K562 (cell line): Measurements from ENCODE around the gene DOCK8. TPM values are rescaled to one million over a fixed set of nuclear protein-coding genes. Genes with fewer than 3 reads are reported as not detected.
"Not testable (repeated sequence)": the region's sequence is repeated elsewhere in the genome, so short reads cannot be mapped to it uniquely, and the experiment has no call there.

Source experiments
- ATAC-seq: fragments of 200-7000 bp; cut with Tn5 transposase; 3 replicates; pipeline ENCODE4 v1.9.1; 2020; ENCODE audit warnings: moderate library complexity
- BruUV-seq: library from RNA; stranded (reverse); fragments of 400-500 nt; replicated peaks from 2 replicates; lab custom pipeline; 2021; lab: Mats Ljungman, UMichigan
- CTCF ChIA-PET: fragments of 300-600 bp; formaldehyde crosslinking; extraction: SDS; loops from one replicate; lab custom pipeline; 2021; ENCODE audit warnings: low intra/inter-chr PET ratio; lab: Yijun Ruan, JAX
- POLR2A ChIA-PET: fragments of 300-600, 350-650 bp; sonication (Branson Sonifier 250); formaldehyde crosslinking; extraction: SDS; loops from one replicate; lab custom pipeline; 2021; ENCODE audit warnings: antibody characterized with exemption, inconsistent platforms; lab: Yijun Ruan, JAX
- DNase-seq, 4 experiments: peaks; one replicate each; pipeline versions ENCODE4 v3.0.0 to v3.0.0-alpha.2; 2011 to 2018; ENCODE audit warnings: low spot score in 3 of 4, mixed read lengths in 3 of 4; ENCODE audit errors: extremely low read depth in 1 of 4
- FAIRE-seq: peaks from 2 replicates; lab custom pipeline; 2011; peaks lifted over from hg19 to GRCh38; lab: Jason Lieb, UNC
- H2AFZ ChIP-seq: 2 replicates; pipeline ENCODE4 v1.6.0; 2011; ENCODE audit warnings: low read depth, low read length, control low read depth, inconsistent platforms
- H3K27ac ChIP-seq: fragments of 200-600 bp; 3 replicates; pipeline ENCODE4 v1.8.0; 2011; ENCODE audit warnings: low read depth, mild to moderate bottlenecking, control low read depth, inconsistent platforms, low read length, moderate library complexity, mixed read lengths; ENCODE audit errors: extremely low read depth
- H3K27me3 ChIP-seq, 2 experiments: fragments of 300-600 bp in 1 of 2; 2 replicates in 1 of 2; 3 replicates in 1 of 2; pipeline versions ENCODE4 v1.6.0 to v1.8.0; 2011; ENCODE audit warnings: inconsistent platforms in 2 of 2, low read length in 2 of 2, mild to moderate bottlenecking in 1 of 2, mixed read lengths in 1 of 2, moderate library complexity in 1 of 2; ENCODE audit not compliant: control insufficient read depth in 2 of 2, insufficient read depth in 2 of 2
- H3K36me3 ChIP-seq: fragments of 300-600 bp; 3 replicates; pipeline ENCODE4 v1.8.0; 2011; ENCODE audit warnings: mild to moderate bottlenecking, low read length, inconsistent platforms; ENCODE audit not compliant: control insufficient read depth, insufficient read depth
- H3K4me1 ChIP-seq, 2 experiments: fragments of 200-600 bp in 1 of 2; replicated peaks in 1 of 2; 2 replicates in 1 of 2; 3 replicates in 1 of 2; pipeline versions ENCODE4 v1.5.1 to v1.8.0; 2011; ENCODE audit warnings: inconsistent platforms in 2 of 2, low read length in 2 of 2, mild to moderate bottlenecking in 1 of 2, mixed read lengths in 1 of 2, moderate library complexity in 1 of 2; ENCODE audit not compliant: control insufficient read depth in 2 of 2, insufficient read depth in 2 of 2
- H3K4me2 ChIP-seq: 2 replicates; pipeline ENCODE4 v1.6.1; 2011; ENCODE audit warnings: low read length, control low read depth, inconsistent platforms, mixed read lengths; ENCODE audit not compliant: insufficient read depth
- H3K4me3 ChIP-seq: fragments of 200-600 bp; sonication (generic), shearing (Covaris generic); 2 replicates; pipeline ENCODE4 v1.5.1; 2016; ENCODE audit warnings: control low read depth, inconsistent platforms
- H3K79me2 ChIP-seq: fragments of 200-600 bp; 3 replicates; pipeline ENCODE4 v1.8.0; 2011; ENCODE audit warnings: low read length, inconsistent platforms; ENCODE audit not compliant: control insufficient read depth, insufficient read depth
- H3K9ac ChIP-seq, 2 experiments: 2 replicates each; pipeline versions ENCODE4 v1.6.0 to v1.6.1; 2011; ENCODE audit warnings: low read depth in 2 of 2, low read length in 2 of 2, control low read depth in 1 of 2, inconsistent platforms in 1 of 2, mild to moderate bottlenecking in 1 of 2, mixed read lengths in 1 of 2; ENCODE audit not compliant: insufficient read depth in 1 of 2
- H3K9me1 ChIP-seq: one replicate; pipeline ENCODE4 v1.6.0; 2011; ENCODE audit warnings: inconsistent platforms, mild to moderate bottlenecking, low read length, moderate library complexity; ENCODE audit not compliant: control insufficient read depth, insufficient read depth
- H3K9me3 ChIP-seq: replicated peaks from 2 replicates; pipeline ENCODE4 v1.5.1; 2011; ENCODE audit warnings: low read depth, low read length, inconsistent platforms; ENCODE audit not compliant: control insufficient read depth, insufficient read depth
- H4K20me1 ChIP-seq: replicated peaks from 2 replicates; pipeline ENCODE4 v1.6.1; 2011; ENCODE audit warnings: low read length, inconsistent platforms, mixed read lengths; ENCODE audit not compliant: control insufficient read depth, insufficient read depth
- WGBS: fragments of 100-300 bp; shearing (Covaris generic); methylation state at CpG from one replicate; pipeline ENCODE4 v1.1.6; 2016; ENCODE audit warnings: low coverage, mixed read lengths; ENCODE audit not compliant: insufficient coverage; ENCODE audit errors: missing lambda C conversion rate; 5-methylcytosine and 5-hydroxymethylcytosine counted together
- in situ Hi-C: fragments of 300-500 bp; cut with MboI; formaldehyde crosslinking; loops from 4 replicates; pipeline ENCODE4 v1.15.0; 2018; ENCODE audit warnings: inconsistent platforms, mixed read lengths
- intact Hi-C: fragments of 100-400 bp; cut with micrococcal nuclease; formaldehyde crosslinking; loops from 2 replicates; pipeline ENCODE4 v1.14.2; 2022
- polyA plus RNA-seq, 8 experiments: library from polyadenylated mRNA; depleted of rRNA in 4 of 8; stranded (reverse) in 5 of 8; unstranded in 3 of 8; fragments of >200 nt; fragmentation: Nextera tagmentation in 2 of 8; fragmentation: Illumina TruSeq in 1 of 8; extraction: Ambion mirVana in 2 of 8; extraction: Trizol in 1 of 8; gene quantifications; 2 replicates each; pipeline versions ENCODE4 v1.2.1 to v1.2.3, GENCODE V29; 2011 to 2014; ENCODE audit warnings: inconsistent platforms in 1 of 8, missing spikeins in 1 of 8
- total RNA-seq, 7 experiments: library from RNA; depleted of rRNA in 6 of 7; stranded (reverse); fragments of >200 nt in 6 of 7; fragmentation: Illumina TruSeq in 2 of 7; extraction: Trizol in 2 of 7; gene quantifications; 2 replicates each; pipeline versions ENCODE4 v1.2.1 to v1.2.3, GENCODE V29; 2011 to 2021; ENCODE audit warnings: low replicate concordance in 1 of 7
- TF ChIP-seq, protein P1 (sequence below): sonication (generic); formaldehyde crosslinking; IDR thresholded peaks from 2 replicates; pipeline ENCODE4 v1.8.0; 2022; ENCODE audit warnings: missing genetic modification reagents, mild to moderate bottlenecking, moderate library complexity, borderline replicate concordance

Gene DOCK8
- total and polyA plus RNA-seq, 9 of the 15 experiments (the other 6 are each of a cell fraction or from before 2014, with no cell fraction given) = 14.4 to 53.8 (median 25.1) TPM

- H3K36me3 ChIP-seq, H3K9me3 ChIP-seq, intact Hi-C loops, H3K9ac ChIP-seq, H3K27ac ChIP-seq, BruUV-seq, ATAC-seq, H2AFZ ChIP-seq, FAIRE-seq, H3K9me1 ChIP-seq, DNase-seq, in situ Hi-C loops, H3K27me3 ChIP-seq, CTCF ChIA-PET, H3K4me1 ChIP-seq, H3K79me2 ChIP-seq, POLR2A ChIA-PET, H4K20me1 ChIP-seq: not testable (repeated sequence)
- H3K4me2 ChIP-seq = peak overlapping the region; percentile 46; the same call in 1 of the 2 replicates
- TF ChIP-seq, protein P1, sequence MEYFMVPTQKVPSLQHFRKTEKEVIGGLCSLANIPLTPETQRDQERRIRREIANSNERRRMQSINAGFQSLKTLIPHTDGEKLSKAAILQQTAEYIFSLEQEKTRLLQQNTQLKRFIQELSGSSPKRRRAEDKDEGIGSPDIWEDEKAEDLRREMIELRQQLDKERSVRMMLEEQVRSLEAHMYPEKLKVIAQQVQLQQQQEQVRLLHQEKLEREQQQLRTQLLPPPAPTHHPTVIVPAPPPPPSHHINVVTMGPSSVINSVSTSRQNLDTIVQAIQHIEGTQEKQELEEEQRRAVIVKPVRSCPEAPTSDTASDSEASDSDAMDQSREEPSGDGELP (CRISPR knock-in tag) = 0 out of 2 replicates have a peak, but pooled peaks have one; percentile 17
- peak overlapping the region; percentile 29; the same call in 1 of the 2 replicates for H3K4me3 ChIP-seq
- 0% methylated on average over 1 of the region's 23 CpGs for WGBS
Observed at GRCh38 chr9:178140-178825, 36.4 kb upstream of the DOCK8 start.

DNA sequence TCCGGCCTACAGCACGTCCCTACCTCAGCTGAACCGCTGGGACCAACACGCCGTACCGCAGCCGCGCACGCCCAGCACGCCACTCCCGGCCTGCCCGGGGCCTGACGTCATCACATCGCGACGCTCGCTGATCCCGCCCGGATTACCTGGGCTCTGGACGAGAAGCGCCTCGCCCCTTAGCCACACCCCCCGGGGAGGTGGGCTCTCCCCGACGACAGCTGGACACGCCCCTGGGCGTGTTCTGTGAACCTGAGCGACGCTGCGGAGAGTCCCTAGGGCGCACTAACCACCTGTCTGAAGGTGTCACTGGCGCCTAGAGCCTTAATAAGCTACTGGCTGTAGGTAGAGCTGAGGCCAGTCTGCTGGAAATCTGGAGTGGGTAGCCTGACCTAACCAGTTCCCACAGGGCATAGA, 35.7 kb upstream of the DOCK8 start, which contains the start of gene ZNG1A:
ZNG1A (minus strand) TSS at position 87 of the 414 bp plus-strand sequence. CDS start 87 bp downstream, outside the sequence.
- POLR2A ChIA-PET, DNase-seq, H3K36me3 ChIP-seq, H3K4me1 ChIP-seq, in situ Hi-C loops, H4K20me1 ChIP-seq, CTCF ChIA-PET, H3K9me3 ChIP-seq, intact Hi-C loops, ATAC-seq, H3K9ac ChIP-seq, H3K9me1 ChIP-seq, FAIRE-seq, H3K27ac ChIP-seq, H3K79me2 ChIP-seq, BruUV-seq, H3K27me3 ChIP-seq, H2AFZ ChIP-seq: not testable (repeated sequence)
- Histone ChIP-seq H3K4me2 (peak within 1 kb of the TSS; percentile 46; the same call in 1 of the 2 replicates), H3K4me3 (peak within 1 kb of the TSS; percentile 29; the same call in 1 of the 2 replicates)
- WGBS = no CpG with 5 or more reads among the region's 32 CpGs

GRCh38 chr9:199601-200000, 15.1 kb upstream of the DOCK8 start:
- H3K9me3 ChIP-seq, H3K27ac ChIP-seq, H3K4me1 ChIP-seq, H2AFZ ChIP-seq, in situ Hi-C loops, H3K27me3 ChIP-seq, ATAC-seq, FAIRE-seq, H3K4me2 ChIP-seq, H4K20me1 ChIP-seq, H3K4me3 ChIP-seq, H3K9ac ChIP-seq, H3K36me3 ChIP-seq, H3K79me2 ChIP-seq, intact Hi-C loops, DNase-seq, POLR2A ChIA-PET, H3K9me1 ChIP-seq, BruUV-seq, CTCF ChIA-PET: not testable (repeated sequence)
- 55% methylated on average over 1 of the region's 1 CpG for WGBS
